Measurements from ENCODE around the gene HIF3A. TPM values are rescaled to one million over a fixed set of nuclear protein-coding genes. Genes with fewer than 3 reads are reported as not detected.

The HIF3A gene
- total and polyA plus RNA-seq, 9 of the 15 experiments (the other 6 are each of a cell fraction or from before 2014, with no cell fraction given) = 0.29 TPM; not detected in 8

DNA sequence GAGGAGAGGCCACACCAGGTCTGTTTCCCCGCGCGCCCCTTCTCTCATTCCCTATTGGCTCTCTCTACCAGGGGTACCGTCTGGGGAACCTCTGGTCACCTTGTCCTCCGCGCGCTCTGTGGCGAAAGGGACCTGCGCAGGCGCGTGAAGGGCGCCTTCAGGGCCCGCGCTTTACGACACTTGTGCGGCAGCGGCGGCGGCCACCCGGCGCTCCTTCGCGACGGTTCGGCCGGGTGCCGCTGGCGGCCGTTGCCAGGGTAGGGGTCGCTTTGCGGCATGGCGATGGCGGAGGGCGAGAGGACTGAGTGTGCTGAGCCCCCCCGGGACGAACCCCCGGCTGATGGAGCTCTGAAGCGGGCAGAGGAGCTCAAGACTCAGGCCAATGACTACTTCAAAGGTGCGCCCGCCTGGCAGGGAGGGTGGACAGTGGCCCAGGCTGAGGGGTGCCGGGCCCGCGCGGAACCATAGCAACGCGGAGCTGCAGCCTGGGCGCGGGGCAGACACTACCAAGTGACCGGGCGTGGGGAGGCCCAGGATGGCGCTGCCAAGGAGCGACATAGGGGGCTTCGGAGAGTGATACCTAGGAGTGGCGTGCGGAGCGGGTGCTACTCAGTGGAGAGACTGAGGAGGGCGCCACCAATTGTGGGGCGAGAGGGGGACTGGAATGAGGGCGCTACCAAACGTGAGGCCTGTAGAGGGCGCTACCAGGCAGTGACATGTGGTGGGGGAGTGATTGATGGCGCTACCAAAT lies 50.2 kb downstream of the HIF3A start, which contains the start of gene PPP5C (continued):
- peak; percentile 99 for TF ChIP-seq NRF1 (conservative IDR thresholded peaks at IDR 0.05 in 1 of 2, IDR thresholded peaks at IDR 0.05 in 1 of 2)
- TF ChIP-seq, protein P1, sequence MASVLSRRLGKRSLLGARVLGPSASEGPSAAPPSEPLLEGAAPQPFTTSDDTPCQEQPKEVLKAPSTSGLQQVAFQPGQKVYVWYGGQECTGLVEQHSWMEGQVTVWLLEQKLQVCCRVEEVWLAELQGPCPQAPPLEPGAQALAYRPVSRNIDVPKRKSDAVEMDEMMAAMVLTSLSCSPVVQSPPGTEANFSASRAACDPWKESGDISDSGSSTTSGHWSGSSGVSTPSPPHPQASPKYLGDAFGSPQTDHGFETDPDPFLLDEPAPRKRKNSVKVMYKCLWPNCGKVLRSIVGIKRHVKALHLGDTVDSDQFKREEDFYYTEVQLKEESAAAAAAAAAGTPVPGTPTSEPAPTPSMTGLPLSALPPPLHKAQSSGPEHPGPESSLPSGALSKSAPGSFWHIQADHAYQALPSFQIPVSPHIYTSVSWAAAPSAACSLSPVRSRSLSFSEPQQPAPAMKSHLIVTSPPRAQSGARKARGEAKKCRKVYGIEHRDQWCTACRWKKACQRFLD (CRISPR knock-in tag; IDR thresholded peaks at IDR 0.05) = peak; percentile 37; the same call in 1 of the 2 replicates
- no peak for TF ChIP-seq PPARD (CRISPR knock-in tag; IDR thresholded peaks at IDR 0.05)
- TF ChIP-seq TEAD4 (IDR thresholded peaks at IDR 0.05; ENCODE audit: low read length) = 0 out of 2 replicates have a peak, but pooled peaks have one; percentile 9
- TF ChIP-seq TEAD4 (CRISPR knock-in tag; IDR thresholded peaks at IDR 0.05; ENCODE audit: borderline replicate concordance) = no peak
- TF ChIP-seq ZNF217 (CRISPR knock-in tag; IDR thresholded peaks at IDR 0.05) = no peak
- TF ChIP-seq, protein P2, sequence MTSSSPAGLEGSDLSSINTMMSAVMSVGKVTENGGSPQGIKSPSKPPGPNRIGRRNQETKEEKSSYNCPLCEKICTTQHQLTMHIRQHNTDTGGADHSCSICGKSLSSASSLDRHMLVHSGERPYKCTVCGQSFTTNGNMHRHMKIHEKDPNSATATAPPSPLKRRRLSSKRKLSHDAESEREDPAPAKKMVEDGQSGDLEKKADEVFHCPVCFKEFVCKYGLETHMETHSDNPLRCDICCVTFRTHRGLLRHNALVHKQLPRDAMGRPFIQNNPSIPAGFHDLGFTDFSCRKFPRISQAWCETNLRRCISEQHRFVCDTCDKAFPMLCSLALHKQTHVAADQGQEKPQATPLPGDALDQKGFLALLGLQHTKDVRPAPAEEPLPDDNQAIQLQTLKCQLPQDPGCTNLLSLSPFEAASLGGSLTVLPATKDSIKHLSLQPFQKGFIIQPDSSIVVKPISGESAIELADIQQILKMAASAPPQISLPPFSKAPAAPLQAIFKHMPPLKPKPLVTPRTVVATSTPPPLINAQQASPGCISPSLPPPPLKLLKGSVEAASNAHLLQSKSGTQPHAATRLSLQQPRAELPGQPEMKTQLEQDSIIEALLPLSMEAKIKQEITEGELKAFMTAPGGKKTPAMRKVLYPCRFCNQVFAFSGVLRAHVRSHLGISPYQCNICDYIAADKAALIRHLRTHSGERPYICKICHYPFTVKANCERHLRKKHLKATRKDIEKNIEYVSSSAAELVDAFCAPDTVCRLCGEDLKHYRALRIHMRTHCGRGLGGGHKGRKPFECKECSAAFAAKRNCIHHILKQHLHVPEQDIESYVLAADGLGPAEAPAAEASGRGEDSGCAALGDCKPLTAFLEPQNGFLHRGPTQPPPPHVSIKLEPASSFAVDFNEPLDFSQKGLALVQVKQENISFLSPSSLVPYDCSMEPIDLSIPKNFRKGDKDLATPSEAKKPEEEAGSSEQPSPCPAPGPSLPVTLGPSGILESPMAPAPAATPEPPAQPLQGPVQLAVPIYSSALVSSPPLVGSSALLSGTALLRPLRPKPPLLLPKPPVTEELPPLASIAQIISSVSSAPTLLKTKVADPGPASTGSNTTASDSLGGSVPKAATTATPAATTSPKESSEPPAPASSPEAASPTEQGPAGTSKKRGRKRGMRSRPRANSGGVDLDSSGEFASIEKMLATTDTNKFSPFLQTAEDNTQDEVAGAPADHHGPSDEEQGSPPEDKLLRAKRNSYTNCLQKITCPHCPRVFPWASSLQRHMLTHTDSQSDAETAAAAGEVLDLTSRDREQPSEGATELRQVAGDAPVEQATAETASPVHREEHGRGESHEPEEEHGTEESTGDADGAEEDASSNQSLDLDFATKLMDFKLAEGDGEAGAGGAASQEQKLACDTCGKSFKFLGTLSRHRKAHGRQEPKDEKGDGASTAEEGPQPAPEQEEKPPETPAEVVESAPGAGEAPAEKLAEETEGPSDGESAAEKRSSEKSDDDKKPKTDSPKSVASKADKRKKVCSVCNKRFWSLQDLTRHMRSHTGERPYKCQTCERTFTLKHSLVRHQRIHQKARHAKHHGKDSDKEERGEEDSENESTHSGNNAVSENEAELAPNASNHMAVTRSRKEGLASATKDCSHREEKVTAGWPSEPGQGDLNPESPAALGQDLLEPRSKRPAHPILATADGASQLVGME (CRISPR knock-in tag; IDR thresholded peaks at IDR 0.05) = peak; percentile 72; the same call in 1 of the 2 replicates
- no peak for TF ChIP-seq DNMT1 (IDR thresholded peaks at IDR 0.05)
- no peak for TF ChIP-seq NCOA6 (IDR thresholded peaks at IDR 0.05)
- no peak for TF ChIP-seq ELF4 (CRISPR knock-in tag; IDR thresholded peaks at IDR 0.05)
- TF ChIP-seq JUND (IDR thresholded peaks at IDR 0.05; ENCODE audit: borderline replicate concordance, low read depth, low read length) = peak; percentile 70; the same call in 1 of the 2 replicates
- peak; percentile 24; the same call in 1 of the 3 replicates for TF ChIP-seq JUND (tag; IDR thresholded peaks at IDR 0.05; ENCODE audit: borderline replicate concordance, low read depth, low read length)
- TF ChIP-seq, protein P3, sequence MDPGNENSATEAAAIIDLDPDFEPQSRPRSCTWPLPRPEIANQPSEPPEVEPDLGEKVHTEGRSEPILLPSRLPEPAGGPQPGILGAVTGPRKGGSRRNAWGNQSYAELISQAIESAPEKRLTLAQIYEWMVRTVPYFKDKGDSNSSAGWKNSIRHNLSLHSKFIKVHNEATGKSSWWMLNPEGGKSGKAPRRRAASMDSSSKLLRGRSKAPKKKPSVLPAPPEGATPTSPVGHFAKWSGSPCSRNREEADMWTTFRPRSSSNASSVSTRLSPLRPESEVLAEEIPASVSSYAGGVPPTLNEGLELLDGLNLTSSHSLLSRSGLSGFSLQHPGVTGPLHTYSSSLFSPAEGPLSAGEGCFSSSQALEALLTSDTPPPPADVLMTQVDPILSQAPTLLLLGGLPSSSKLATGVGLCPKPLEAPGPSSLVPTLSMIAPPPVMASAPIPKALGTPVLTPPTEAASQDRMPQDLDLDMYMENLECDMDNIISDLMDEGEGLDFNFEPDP (CRISPR knock-in tag; IDR thresholded peaks at IDR 0.05) = no peak
- no peak for TF ChIP-seq ZNF707 (CRISPR knock-in tag; conservative IDR thresholded peaks at IDR 0.05)
- peak; percentile 79; the same call in 1 of the 2 replicates for TF ChIP-seq KAT7 (CRISPR knock-in tag; IDR thresholded peaks at IDR 0.05; ENCODE audit: borderline replicate concordance)
- no peak for TF ChIP-seq MCM5 (IDR thresholded peaks at IDR 0.05; ENCODE audit: low read depth)
- no peak for TF ChIP-seq SMARCB1 (IDR thresholded peaks at IDR 0.05; ENCODE audit: insufficient read length, low read depth)
- TF ChIP-seq, protein P4, sequence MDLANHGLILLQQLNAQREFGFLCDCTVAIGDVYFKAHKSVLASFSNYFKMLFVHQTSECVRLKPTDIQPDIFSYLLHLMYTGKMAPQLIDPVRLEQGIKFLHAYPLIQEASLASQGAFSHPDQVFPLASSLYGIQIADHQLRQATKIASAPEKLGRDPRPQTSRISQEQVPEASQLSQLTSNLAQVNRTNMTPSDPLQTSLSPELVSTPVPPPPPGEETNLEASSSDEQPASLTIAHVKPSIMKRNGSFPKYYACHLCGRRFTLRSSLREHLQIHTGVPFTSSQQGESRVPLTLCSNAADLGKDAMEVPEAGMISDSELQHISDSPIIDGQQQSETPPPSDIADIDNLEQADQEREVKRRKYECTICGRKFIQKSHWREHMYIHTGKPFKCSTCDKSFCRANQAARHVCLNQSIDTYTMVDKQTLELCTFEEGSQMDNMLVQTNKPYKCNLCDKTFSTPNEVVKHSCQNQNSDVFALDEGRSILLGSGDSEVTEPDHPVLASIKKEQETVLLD (IDR thresholded peaks at IDR 0.05) = peak; percentile 90
